DOHH2 (cell line): ENCODE results near the gene NAA20.

ENCODE experiments used
- CTCF ChIP-seq: fragments of 200-600 bp; sonication (generic); IDR thresholded peaks from one replicate; pipeline ENCODE4 v1.5.1; 2014; ENCODE audit warnings: antibody characterized with exemption, mild to moderate bottlenecking, low read depth, low read length; ENCODE audit not compliant: poor library complexity, severe bottlenecking
- EZH2phosphoT487 ChIP-seq: fragments of 200-600 bp; sonication (generic); IDR thresholded peaks from 2 replicates; pipeline ENCODE4 v1.6.1; 2017; ENCODE audit warnings: borderline replicate concordance, mild to moderate bottlenecking, antibody characterized with exemption, low read length, moderate library complexity, mixed read lengths

GRCh38 chr20:20073801-20074371, 56.7 kb downstream of the NAA20 start:
- no peak for TF ChIP-seq CTCF
- TF ChIP-seq EZH2phosphoT487 = no peak
